ENCODE measurements around the gene LIN9.
"Not testable (repeated sequence)": the region's sequence is repeated elsewhere in the genome, so short reads cannot be mapped to it uniquely, and the experiment has no call there.

LIN9 gene

GRCh38 chr1:226318471-226318870 is 9.5 kb upstream of the LIN9 start:
- DNase-seq, result no peak

DNA sequence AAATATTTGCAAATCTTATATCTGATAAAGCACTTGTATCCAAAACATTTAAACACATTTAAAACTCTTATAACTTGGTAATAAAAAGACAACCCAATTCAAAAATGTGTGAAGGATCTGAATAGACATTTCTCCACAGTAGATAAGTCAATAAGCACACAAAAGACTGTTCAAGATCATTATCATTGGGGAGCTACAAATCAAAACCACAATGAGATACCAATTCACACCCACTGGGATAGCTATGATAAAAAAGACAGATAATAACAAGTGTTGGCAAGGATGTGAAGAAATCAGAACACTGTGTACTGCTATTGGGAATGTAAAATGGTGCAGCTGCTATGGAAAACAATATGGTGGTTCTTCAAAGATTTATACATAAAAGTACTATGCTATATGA is 5.1 kb upstream of the LIN9 start:
- DNase-seq, result no peak

DNA sequence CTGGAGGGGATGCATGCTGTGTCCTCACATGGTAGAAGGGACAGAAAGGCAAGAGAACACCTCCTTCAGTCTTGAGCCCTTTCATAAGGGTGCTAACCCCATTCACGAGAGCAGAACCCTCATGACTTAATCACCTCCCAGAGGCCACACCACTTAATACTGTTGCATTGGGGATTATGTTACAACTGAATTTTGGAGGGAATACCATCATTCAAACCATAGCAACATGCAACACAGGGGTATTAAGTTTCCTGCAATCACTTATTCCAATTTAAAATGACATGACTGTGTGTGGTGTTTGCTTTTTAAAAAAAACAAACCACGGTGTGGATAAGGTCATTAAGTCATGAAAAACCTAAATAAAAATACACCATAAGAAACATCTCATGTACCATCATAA is 3.1 kb upstream of the LIN9 start:
- no peak for DNase-seq

- no peak for DNase-seq
These were observed 2.4 kb upstream of the LIN9 start for GRCh38 chr1:226311376-226311775.

GRCh38 chr1:226310637-226311195 is 1.8 kb upstream of the LIN9 start:
- DNase-seq, result no peak

- no peak for DNase-seq
These were observed 1.2 kb upstream of the LIN9 start for GRCh38 chr1:226310245-226310540.

DNA sequence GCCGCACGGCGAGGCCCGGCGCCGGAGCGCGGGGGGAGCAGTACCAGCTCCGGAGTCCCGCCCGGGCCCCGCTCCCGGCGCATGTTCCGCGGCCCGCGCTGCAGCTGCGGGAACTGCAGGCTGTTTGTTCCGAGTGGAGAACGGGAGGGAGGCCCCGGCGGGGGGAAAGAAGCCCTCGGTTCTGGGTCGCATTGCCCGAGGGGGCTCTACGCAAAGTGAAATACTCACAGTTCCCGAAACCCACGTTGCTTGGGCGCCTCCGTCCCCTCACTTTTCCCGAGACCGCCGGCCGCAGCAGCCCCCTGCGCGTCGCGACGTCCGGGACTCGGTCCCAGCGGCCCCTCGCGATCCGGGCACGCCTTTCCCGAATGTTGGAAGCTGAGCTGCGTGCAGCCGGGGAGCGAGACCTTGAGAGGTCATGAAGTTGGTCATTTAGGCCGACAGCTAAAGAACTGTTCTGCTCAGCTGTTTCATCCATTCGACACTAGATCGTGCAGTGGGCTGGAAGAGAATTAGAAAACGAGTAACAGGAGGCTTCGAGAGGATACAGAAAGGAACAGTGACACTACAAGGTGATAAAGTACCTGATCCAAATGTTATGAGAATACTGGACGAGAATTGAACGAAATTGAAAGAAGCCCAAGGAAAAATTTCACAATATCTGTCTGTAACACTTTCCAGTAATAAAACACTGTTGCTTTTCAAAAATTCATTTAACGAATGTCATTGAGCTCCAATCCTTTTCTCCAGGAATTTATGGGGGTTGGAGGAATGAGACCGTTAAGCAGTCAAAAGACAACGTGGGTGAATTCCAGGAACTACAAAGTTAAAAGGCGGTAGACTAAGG is 657 bp upstream of the LIN9 start:
- no peak for DNase-seq

DNA sequence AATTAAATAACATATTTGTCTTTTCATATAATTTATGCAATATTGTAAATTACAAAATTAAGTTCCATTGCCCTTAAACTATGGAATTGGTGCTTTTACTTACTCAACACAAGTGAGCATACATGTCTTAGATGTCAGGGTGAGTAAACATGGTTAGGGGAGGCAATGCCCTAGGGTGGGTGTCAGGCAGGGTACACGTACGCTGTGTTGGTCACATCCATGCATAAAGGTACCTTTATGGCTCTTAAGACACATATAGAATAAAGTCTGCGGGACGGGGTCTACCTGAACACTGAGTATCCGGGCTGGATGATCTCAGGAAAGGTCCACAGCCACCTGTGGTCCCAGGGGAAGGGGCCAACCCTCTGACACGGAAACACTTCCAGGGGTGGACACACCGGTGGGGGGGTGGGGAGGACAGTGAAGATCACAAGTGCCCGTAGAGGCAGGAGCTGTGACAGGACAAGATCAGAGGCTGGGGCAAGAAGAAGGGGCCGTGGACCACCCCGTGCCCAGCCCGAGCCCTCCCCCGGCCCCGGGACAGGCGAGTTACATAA is 720 bp downstream of the LIN9 start:
- DNase-seq, result no peak

- DNase-seq, result no peak
These were observed 2.5 kb downstream of the LIN9 start for GRCh38 chr1:226306425-226306824.

DNA sequence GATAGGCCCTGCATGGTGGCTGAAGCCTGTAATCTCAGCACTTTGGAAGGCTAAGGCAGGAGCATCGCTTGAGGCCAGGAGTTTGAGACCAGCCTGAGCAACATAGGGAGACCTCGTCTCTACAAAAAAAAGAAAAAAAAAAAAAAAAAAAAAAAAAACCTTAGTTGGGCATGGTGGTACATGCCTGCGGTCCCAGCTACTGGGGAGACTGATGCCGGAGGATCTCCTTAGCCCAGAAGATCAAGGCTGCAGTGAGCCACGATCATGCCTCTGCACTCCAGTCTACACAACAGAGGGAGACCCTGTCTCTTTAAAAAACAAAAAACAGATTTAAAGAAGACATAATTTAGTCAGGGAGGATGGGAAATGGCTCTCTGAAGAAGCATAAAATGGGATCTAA is 3.8 kb downstream of the LIN9 start:
- no peak for DNase-seq

DNA sequence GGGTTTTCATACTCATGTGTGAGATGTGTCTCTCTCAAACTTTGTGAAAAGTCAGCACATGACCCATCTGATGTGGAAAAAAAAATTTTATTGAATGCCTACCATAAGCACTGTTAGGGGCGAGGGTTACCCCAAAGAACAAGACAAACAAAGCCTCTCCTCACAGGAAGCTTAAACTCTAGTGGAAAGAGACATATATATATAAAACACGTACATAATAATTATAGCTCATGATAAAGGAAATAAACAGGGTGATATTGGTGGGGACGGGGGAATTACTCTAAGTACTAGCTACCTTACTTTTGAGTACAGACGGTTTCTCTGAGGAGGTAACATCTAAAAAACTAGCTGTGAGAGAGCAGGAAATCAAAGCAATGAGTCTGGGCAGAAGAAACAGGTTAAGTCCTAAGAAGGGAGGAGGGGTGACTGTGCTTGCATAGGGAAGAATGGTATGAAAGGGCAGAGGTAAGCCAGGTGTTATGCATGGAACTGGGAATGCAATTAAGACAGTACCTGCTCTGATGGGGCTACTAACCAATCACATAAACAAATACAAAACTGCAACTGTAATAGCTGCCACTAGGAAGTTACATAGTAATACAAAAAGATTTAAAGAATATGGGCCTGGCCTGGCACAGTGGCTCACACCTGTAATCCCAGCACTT is 4.5 kb downstream of the LIN9 start:
- no peak for DNase-seq

DNA sequence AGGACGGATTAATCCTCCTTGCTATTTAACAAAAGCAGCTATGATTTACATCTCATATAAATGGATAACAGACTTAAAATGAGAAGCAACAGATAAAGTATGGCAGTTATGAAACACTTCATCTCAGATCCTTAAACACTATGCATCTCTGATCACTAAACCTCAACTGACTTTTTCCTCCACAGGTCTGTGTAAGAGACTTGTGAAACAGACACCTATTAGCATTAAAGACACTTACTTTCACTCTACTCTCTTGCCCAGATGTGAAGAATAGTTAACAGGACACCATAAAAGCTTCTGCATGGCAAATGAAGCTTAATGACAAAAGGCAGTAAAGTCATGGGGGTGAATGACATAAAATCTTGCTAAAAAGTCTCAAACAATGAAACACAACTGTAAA is 6.2 kb downstream of the LIN9 start:
- DNase-seq, result no peak

DNA sequence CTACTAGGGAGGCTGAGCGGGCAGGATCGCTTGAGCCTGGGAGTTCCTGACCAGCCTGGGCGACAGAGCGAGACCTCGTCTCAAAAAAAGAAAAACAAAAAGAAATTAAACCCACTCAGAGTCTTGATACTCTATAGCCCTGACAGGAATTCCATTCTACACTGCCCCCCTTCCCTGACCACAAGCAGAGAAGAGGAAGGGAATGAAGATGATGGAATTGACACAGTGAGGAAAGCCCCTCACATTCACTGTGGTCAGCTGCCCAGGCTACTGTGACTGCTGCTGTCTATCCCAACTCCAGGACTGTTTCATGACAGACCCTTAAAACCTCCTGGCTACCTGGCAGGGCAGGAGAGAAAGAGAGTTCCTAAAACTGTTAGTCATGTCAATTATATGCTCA is 12.1 kb downstream of the LIN9 start:
- DNase-seq, result no peak

GRCh38 chr1:226293553-226293920 is 15.4 kb downstream of the LIN9 start:
- DNase-seq, result no peak

- no peak for DNase-seq
These were observed 16.0 kb downstream of the LIN9 start for GRCh38 chr1:226292874-226293552.

- DNase-seq, result no peak
These were observed 21.4 kb downstream of the LIN9 start for GRCh38 chr1:226287587-226287986.

- DNase-seq, result no peak
These were observed 27.9 kb downstream of the LIN9 start for GRCh38 chr1:226281058-226281457.

- DNase-seq, result no peak
These were observed 29.5 kb downstream of the LIN9 start for GRCh38 chr1:226279498-226279897.

DNA sequence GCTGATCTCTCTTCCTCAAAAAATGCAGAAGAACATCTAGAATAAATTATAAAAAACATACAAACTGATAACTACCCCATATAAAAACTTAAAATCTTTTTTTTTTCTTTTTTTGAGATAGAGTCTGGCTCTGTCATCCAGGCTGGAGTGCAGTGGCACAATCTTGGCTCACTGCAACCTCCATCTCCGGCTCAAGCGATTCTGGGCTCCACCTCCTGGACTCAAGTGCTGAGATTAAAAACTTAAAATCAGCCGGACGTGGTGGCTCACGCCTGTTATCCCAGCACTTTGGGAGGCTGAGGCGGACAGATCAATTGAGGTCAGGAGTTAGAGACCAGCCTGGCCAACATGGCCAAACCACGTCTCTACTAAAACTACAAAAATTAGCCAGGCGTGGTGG is 31.1 kb downstream of the LIN9 start:
- no peak for DNase-seq

GRCh38 chr1:226276987-226277386 is 32.0 kb downstream of the LIN9 start:
- no peak for DNase-seq

- no peak for DNase-seq
These were observed 32.8 kb downstream of the LIN9 start for GRCh38 chr1:226276077-226276682.

DNA sequence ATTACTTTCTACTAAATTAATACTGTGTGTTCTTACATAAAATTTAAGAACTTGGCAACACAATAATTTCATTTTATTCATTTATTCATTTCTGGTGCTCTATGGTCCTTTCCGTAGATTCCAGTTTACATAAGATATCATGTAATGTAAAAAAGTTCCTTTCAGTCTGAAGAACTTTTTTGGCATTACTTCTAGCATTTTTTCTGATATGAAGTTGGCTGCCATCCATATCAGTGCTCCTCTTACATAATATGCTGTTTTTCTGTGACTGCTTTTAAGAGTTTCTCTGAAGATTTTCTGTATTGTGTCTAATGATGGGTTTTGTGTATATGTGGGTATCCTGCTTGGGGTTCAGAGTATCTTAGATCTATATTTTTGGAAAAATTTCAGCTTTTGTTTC is 34.8 kb downstream of the LIN9 start:
- DNase-seq, result no peak

DNA sequence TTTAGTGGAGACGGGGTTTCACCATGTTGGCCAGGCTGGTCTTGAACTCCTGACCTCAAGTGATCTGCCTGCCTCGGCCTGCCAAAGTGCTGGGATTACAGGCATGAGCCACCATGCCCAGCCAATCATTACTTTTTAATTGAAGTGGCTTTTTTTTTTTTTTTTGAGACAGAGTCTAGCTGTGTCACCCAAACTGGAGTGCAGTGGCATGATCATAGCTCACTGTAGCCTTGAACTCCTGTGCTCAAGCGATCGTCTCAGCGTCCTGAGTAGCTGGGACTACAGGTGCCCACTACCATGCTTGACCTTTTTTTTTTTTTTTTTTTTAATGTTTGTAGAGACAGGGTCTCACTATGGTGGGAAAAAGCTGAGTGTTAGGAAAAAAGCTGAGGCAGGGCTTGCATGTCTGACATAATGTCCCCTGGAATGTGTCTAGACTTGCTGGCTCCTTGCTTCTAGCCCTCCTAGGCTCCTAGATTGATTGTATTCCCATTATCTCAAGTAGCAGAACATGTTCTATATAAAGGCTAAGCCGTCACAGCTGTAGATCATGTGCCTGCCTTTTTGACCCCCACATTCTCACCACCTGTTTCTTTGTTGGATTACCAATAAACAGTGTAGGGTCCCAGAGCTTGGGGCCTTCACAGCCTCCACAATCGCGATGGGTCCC is 36.6 kb downstream of the LIN9 start:
- not testable (repeated sequence) for DNase-seq

All from CD4-positive, alpha-beta T cell treated with Interleukin-12 subunit alpha and Interleukin-12 subunit beta, for 1 hour (primary cell).